NCI-H2107 treated with DMSO at 0.1 percent for 48 hours (cell line): ENCODE results near the gene CTNNA2.
"Not testable (repeated sequence)": the region's sequence is repeated elsewhere in the genome, so short reads cannot be mapped to it uniquely, and the experiment has no call there.

Experiments
- DNase-seq: peaks from one replicate; lab custom pipeline; 2025; ENCODE audit not compliant: unreplicated experiment; lab: John Stamatoyannopoulos, UW

CTNNA2 gene

DNA sequence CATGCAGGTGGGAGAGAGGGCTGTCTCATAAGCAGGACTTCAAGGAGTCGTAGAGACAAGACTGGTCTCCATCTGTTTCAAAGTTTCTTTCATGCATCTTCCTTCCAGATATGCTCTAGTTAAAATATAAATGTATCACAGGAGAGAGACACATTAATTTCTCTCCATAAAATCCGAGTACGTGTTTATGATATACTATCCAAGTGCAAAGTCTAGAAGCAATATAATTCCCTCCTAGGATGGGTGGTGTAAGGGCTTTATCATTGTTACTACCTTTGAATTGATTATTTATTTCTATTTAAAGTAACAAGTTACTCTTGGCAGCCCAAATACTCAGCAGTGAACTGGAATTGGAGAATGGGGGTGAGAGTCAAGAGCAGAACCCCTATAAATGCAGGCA, 619.4 kb downstream of the CTNNA2 start:
- no peak for DNase-seq

DNA sequence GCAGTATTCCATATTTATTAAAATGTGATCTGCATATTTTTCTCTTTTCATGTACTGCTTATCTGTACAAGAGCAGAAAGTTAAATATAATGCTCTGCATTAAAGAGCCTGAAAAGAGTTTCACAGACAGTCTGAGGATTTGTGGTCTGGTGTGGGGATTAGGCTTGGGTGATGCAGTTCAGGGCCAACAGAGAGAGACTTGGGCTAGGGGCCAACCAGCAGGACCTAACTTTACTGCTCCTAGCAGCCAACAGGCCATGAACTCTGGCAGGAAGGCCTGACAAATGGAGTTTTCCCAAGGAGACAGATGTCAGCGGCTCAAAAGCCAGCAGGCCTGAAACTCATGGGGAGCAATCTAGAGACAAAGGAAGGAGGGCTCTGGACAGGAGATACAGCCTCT, 622.1 kb downstream of the CTNNA2 start:
- DNase-seq = no peak

DNA sequence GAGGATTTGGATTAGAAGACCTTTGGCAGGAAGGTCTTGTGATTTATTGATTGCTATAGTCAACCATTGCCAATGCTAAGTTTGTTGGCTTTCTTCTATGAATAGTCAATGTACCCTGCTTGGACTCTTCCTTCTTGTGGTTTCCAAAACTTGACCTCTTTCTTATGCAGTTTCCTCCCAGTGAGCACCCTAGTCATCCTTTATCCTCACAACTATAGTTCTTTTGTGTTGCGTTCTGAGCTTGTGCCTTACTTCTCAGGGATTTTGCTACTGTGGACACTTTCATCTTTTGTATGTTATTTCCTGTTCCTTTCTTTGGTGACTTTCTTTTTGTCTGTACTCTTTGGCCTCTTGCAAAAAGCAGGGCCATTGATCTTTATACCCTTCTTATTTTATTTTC, 623.5 kb downstream of the CTNNA2 start:
- DNase-seq = no peak

DNA sequence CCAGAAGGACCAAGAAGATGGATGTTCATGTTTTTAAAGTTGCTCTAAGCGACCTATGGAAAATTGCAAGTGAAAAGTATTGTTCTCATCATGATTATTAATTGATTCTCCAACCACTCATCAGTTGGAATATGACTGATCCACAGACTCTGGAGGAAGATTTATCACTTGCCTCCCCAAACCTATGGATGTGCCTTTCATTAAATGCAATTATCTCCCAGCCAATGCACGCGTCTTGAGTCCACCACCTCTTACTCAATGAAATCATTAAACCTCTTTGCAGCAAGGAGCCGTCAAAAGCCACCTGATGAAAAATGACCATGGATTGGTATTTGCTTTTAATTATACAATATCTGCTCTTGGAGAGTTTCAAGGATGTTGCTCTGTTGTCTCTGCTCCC, 626.1 kb downstream of the CTNNA2 start:
- no peak for DNase-seq

DNA sequence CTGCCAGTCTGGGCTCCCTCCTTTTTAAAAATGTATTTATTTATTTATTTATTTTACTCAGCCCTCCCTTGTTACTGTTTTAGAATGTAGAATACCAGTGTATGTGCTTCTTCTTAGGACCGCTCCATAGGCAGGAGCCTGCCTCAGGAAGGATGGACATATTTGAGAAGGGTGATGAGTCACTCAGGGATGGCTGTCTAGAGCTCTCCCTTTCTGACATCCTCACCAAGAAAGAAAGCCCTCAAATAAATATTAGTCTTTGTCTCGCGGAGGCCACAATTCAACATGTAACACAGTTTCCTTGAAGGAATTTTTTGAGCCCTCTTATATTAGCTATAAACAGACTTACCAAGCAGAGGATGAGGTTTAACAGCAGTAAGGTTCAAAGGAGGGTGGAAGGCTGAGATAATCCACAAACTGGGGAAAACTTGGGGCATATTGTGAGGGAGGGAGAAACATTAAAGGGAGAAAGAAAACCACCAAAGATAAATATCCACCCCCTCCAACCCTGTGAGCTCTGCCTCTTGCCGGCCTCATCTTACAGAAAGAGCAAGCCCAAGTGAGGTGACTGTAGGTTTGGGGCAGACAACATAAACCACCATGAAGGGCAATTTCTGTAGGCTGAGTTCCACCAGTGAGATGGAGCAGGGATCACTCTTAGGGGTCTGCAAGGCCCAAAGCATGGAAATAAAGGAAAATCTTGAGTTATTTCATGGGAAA, 628.3 kb downstream of the CTNNA2 start:
- DNase-seq = no peak

DNA sequence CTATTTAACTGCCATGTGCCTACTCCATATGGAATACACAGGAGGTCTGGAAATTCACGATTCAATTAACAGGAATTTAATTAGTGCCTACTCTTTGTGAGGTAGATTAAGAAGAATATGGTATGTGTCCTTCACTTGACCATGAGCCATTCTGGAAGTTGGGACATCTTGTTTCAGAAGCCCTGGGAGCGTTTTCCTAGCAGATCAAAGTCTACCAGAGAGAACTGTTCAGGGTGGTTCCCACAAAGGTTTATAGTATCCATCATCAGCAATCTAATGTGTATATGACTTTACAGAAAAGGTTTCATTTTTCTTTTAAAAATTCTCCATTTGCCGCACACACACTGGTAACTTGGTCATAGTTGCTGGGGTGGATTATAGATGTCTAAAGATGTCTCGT, 632.6 kb downstream of the CTNNA2 start:
- DNase-seq = no peak

DNA sequence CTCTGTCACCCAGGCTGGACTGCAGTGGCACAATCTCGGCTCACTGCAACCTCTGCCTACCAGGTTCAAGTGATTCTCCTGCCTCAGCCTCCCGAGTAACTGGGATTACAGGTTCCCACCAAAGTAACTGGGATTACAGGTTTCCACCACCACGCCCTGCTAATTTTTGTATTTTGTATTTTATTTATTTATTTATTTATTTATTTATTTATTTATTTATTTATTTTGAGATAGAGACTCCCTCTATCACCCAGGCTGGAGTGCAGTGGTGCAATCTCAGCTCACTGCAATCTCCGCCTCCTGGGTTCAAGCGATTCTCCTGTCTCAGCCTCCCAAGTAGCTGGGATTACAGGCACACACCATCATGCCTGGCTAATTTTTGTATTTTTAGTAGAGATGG, 633.9 kb downstream of the CTNNA2 start:
- DNase-seq = not testable (repeated sequence)

DNA sequence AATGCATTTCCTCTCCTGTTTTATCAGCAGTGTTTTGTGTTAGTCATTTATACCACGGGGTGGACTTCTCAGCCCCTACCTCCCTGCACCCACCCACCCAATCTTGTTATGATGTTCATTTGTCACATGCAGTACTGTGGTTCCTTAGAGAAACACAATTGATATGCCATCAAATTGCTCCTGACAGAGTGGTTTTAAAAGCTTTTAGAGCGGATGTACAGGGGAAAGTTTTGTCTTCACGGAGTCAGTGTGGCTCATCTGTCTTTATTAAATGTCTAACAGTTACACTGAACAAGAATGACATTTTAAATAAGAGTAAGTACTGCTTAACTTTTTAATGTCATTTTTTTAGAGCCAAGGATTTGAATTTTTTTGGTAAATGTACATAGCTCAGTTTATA, 634.8 kb downstream of the CTNNA2 start:
- no peak for DNase-seq

DNA sequence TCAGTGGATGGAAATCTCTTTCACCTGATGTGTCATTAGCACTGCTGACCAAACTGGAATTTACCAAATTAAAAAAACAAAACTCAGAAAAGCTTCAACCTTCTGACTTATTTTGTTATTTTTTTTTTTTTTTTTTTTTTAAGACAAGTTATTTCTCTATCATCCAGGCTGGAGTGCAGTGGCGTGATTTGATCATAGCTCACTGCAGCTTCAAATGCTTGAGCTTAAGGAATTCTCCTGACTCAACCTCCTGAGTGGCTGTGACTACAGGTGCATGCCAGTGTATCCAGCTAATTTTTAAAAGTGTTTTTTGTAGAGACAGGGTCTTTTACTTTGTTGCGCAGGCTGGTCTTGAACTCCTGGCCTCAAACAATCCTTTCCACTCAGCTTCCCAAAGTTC, 636.1 kb downstream of the CTNNA2 start:
- no peak for DNase-seq

DNA sequence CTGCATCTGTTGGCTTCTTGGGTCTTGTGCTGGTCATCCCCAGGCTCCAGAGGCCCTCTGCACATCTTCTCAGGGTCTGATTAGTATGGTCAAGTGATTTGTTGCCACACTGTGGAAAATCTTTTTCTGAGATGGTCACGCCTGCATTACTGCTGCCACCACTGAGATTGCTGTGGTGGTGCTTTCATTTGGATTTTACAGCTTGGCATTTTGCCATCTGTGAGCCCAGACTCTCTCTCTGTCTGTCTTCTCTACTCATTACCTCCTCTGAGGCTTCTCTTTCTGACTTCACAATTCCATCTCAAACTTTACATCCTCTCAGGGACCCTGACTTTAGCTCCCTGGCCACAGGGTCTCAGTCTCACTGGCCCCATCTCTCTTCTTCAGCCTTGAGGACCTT, 637.1 kb downstream of the CTNNA2 start:
- DNase-seq = no peak

DNA sequence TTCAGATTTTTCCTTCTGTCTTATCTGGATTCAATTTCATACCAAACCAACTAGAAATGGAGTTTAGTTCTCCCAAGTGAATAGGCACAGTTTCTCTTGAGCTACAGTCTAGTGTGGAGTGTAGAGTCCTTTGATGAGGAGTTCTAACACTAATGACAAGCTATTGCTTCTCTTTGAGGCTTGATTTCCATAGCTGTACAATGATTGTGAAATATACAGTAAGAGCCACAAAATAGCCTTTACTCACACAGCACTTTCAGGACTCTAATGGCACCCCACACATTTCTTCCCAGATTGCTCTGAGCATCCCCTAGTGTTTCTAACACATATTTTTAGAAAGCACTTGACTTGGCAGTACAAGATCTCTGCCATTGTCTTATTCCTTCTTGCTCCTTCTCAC, 638.4 kb downstream of the CTNNA2 start:
- DNase-seq = no peak

DNA sequence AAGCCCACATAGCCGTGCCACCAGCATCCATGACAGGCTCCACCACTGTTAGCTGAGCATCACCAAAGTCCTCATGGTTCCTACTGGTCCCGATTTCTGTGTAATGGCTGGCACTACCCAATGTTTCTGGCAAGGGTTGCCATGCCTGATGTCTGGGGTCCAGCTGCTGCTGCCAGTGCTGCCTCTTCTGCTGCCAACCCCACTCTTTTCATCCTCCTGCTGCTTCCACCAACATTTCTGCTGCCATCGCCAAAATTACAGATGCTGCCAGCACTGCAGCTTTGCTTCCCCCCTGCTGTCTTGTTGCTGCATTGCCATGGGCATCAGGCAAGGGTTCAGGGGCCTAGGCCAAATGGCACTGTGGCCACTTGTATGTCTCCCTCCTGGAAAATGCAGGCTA, 638.8 kb downstream of the CTNNA2 start:
- DNase-seq = no peak

DNA sequence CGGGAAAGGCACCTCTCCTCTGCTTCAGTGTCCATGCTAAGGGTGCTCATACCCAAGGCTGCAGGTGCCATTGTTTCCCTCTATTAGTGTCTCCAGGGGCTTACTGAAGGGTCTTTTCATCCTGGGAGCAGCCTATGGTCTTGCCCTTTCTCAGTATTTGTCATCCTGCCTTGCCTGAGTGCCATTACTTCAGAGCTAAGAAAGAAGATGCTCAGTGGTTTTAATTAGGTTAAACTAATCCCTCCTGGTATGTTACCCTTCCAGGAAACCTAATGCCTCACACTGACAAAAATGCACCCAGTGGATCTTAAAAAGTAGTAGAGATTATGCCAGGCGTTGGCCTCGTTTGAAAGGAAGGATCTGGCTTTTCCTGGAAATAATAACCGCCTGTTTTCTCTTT, 640.3 kb downstream of the CTNNA2 start:
- DNase-seq = no peak

DNA sequence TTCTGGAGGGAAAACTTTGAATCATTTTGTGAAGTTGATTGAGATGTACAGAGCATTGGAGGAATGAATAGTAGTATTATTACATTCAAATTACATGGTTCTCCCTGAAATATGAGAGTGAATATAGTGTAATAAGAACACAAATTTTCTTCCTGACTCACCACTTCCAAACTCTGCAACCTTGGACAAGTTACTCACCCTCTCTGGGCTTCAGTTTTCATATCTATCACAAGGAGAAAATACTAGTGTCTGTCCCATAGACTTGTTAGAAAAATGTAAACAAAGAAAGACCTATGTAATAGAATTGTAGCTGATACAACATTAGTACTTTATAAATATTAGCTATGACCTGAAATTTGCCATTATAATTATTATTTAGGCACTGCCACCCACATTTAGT, 640.9 kb downstream of the CTNNA2 start:
- DNase-seq = no peak

DNA sequence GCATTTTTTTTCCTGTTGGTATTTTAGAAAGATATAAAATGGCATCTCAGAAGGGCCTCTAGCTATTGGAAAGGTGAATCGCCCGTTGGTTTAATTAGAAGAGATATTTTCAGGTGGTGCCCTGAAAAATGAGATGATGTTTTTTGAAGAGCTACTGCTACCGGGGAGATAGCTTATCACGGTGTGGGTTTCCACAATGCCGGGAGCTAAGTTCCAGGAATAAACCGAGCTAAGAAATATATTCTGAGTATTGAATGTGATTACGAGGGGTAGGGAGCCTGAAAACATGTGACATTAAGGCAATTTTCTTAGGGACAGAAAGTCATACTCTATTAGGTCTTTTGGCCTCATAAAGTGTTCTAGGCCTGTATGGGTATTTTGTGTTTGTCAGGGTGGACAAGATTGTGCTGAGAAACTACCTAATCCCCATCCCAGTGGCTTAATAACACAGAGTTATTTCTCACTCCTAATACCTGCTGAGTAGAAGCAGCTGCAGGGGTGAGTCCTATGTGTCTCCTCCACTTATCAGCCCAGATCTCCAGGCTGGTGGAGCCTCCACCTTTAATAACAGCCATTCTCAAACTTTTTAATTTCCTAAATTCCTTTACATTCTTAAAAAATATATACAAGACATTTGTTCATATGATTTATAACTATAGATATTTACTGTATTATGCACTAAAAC, 641.5 kb downstream of the CTNNA2 start:
- no peak for DNase-seq

DNA sequence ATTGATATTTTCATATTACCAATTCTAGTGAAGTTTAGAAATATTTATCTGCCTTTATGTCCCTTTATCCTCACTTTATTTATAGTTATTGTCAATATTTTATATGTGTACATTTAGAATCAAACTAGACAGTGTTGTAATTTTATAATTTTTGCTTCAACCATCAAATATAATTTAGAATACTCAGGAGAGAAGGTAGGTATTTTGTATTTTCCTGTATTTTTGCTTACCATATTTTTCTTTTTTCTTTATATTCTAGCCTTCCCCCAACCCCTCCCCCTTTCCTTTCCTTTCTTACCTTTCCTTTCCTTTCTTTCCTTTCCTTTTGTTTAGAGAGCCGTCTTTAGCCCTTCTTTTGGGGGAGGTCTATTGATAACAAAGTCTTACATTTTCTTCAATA, 651.5 kb downstream of the CTNNA2 start:
- no peak for DNase-seq

DNA sequence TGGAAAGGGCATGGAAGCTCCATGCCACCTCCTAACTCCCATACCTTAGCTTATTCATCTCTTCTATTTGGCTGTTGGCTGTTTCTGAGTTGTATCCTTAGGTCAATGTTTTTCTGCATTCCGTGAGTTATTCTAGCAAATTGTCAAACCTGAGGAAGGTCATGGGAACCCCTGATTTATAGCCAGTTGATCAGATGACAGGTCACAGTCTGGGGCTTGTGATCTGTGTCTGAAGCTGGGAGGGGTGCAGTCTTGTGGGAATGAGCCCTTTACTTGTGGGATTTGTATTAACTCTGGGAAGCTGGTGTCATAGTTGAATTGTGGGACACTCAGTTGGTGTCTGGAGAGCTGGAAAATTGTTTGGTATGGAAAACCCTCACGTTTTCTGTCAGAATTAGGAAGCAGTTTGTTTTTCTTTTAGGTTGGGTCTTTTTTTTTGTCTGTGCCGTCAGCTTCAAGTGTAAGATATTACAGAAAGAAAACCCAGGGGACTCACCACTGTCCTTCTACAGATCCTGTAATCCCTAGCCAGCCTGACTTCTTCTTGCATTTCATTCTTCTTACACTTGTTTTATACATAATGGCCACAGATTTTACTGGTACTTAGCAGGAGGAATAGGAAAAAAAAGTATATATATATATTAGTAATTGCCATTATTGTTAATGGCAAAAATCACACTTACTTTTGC, 653.8 kb downstream of the CTNNA2 start:
- DNase-seq = no peak

DNA sequence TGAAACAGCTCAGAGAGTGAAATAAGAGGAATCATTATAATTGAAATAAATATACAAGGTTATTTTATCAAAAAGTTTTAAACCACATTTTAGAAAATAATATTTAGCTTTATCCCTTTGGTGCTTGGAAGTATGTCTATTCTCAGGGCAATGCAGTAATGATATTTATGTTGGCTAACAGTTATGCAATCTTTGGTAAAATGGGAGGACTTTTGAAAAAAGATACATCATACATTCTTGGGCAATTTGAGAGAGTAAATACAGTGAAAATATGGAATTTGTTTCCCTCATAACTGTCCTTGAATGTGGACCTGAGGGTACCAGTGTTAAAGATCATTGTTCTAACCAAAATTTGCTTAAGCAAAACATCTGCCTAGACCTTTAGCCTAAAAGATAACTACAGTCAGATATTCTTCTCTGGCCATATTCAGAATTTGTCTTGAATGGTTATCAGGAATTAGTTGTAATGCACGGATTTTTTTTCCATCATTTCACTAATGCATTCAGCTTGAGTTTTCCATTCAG, 654.5 kb downstream of the CTNNA2 start:
- DNase-seq = no peak

DNA sequence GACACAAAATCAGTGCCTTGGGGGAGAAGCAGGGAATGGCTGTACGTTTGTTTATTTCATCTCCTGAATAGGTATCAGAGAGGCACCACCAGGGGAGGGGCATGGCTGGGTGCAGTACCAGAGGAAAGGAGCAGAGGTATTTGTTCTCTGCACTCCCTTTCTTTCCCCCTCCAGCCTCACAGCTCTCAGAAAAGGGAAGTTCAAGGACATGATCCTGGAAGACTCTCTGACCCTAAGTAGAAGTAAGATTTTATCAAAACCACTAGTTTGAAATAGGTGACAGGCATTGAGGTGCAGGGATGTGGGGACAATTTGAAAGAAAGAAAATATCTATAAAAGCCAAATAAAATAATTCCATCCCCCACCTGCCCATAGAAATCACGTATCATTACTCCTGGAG, 655.2 kb downstream of the CTNNA2 start:
- DNase-seq = no peak

DNA sequence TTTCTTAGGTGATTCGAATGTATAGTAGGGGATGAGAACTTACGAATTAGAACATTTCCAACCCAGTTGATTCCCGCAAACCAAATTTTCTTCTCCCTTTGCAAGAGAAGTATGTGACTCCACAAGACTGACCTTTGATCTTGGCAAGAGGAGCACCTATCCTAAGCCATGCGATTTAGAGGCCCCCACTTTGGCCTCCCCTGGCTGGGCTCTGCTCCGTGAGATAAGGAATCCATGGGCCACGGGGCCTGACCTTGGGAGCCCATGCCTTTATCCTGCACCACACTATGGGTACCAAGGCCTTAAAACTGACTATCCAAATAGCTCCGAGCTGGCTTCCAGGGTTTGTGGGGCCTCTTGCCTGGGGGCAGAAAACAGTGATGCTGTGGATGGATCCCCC, 656.0 kb downstream of the CTNNA2 start:
- DNase-seq = no peak

DNA sequence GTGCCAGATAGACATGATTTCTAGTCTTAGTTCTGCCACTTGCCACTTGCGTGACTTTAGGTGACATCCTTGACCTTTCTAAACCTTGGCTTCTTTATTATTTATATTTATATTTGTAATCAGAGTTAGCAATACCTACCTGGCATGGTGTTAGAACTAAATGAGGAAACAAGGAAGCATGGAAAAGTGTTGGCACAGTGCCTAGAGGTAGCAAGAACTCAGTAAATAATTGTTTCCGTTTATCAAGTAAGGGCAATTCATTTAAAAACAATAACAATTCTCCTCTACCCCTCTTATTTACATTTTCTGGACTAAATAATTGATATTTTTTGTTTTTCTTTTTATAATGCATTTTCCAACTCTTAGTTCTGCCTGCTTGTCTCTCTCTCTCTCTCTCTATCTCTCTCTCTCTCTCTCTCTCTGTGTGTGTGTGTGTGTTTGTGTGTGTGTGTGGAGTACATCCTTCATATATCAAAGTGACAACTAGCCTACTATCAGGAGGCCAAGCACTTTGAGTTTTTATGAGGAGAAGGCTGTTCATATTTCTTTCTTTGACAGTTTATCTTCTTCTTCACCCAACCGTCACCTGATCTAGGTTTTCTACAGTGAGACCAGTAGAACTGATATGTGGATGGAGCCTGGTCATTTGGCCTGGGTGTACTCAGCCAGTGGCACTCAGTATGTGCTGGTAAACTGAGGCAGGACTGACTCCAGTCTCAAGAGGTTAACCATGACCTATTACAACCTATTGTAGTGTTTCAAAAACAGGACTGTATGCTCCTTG, 657.2 kb downstream of the CTNNA2 start:
- no peak for DNase-seq
